PC-3 (cell line): ENCODE data around the gene SMC1B. TPM values are rescaled to one million over a fixed set of nuclear protein-coding genes. Genes with fewer than 3 reads are reported as not detected.
"Not testable (repeated sequence)": the region's sequence is repeated elsewhere in the genome, so short reads cannot be mapped to it uniquely, and the experiment has no call there.

Experiments used
- ATAC-seq: fragments of 200-7000 bp; cut with Tn5 transposase; 2 replicates; pipeline ENCODE4 v1.9.1; 2020; ENCODE audit warnings: mild to moderate bottlenecking, moderate library complexity
- BruUV-seq: library from RNA; stranded (reverse); fragments of 400-500 nt; replicated peaks from 2 replicates; lab custom pipeline; 2021; lab: Mats Ljungman, UMichigan
- CTCF ChIA-PET: fragments of 300-600 bp; sonication (Branson Sonifier 250); formaldehyde crosslinking; loops from one replicate; lab custom pipeline; 2022; ENCODE audit warnings: antibody characterized with exemption; lab: Charles Lee
- POLR2A ChIA-PET: fragments of 300-600 bp; sonication (Branson Sonifier 250); formaldehyde crosslinking; loops from one replicate; lab custom pipeline; 2022; ENCODE audit warnings: antibody characterized with exemption; ENCODE audit not compliant: unreplicated experiment; lab: Charles Lee
- DNase-seq: peaks from one replicate; pipeline ENCODE4 v3.0.0-alpha.2; 2015
- H2AFZ ChIP-seq: fragments of 300-600 bp; sonication (generic); 2 replicates; pipeline ENCODE4 v1.6.0; 2016; ENCODE audit warnings: antibody characterized with exemption, low read length
- H3F3A ChIP-seq: fragments of 300-600 bp; sonication (generic); one replicate; pipeline ENCODE4 v1.6.0; 2017; ENCODE audit warnings: antibody characterized with exemption, low read length, control low read depth, mild to moderate bottlenecking; ENCODE audit not compliant: unreplicated experiment
- H3K27ac ChIP-seq: fragments of 300-600 bp; sonication (generic); 2 replicates; pipeline ENCODE4 v1.5.1; 2016; ENCODE audit warnings: mild to moderate bottlenecking, low read length
- H3K27me3 ChIP-seq: fragments of 300-600 bp; sonication (generic); 2 replicates; pipeline ENCODE4 v1.6.1; 2016; ENCODE audit warnings: low read length, mixed read lengths
- H3K36me3 ChIP-seq: fragments of 300-600 bp; sonication (generic); 2 replicates; pipeline ENCODE4 v1.6.1; 2016; ENCODE audit warnings: low read depth, mixed run types, low read length, mixed read lengths
- H3K4me1 ChIP-seq: fragments of 300-600 bp; sonication (generic); 2 replicates; pipeline ENCODE4 v1.5.1; 2016; ENCODE audit warnings: low read length; ENCODE audit not compliant: insufficient read depth
- H3K4me2 ChIP-seq: fragments of 300-600 bp; sonication (generic); 2 replicates; pipeline ENCODE4 v1.6.0; 2016; ENCODE audit warnings: low read length
- H3K4me3 ChIP-seq: fragments of 300-600 bp; sonication (generic); 2 replicates; pipeline ENCODE4 v1.5.1; 2016; ENCODE audit warnings: mild to moderate bottlenecking, low read length, mixed read lengths
- H3K79me2 ChIP-seq: fragments of 300-600 bp; sonication (generic); 2 replicates; pipeline ENCODE4 v1.6.1; 2017; ENCODE audit warnings: low read length, mixed read lengths
- H3K9ac ChIP-seq: fragments of 300-600 bp; sonication (generic); 2 replicates; pipeline ENCODE4 v1.6.0; 2016; ENCODE audit warnings: mild to moderate bottlenecking, low read length
- H3K9me2 ChIP-seq: fragments of 300-600 bp; sonication (generic); replicated peaks from 2 replicates; pipeline ENCODE4 v1.6.1; 2016; ENCODE audit warnings: mixed run types, low read length, mixed read lengths
- H3K9me3 ChIP-seq: fragments of 300-600 bp; sonication (generic); 2 replicates; pipeline ENCODE4 v1.6.1; 2016; ENCODE audit warnings: low read length, mixed read lengths
- H4K20me1 ChIP-seq: fragments of 300-600 bp; sonication (generic); 2 replicates; pipeline ENCODE4 v1.6.1; 2016; ENCODE audit warnings: low read length, mixed read lengths
- CTCF ChIP-seq: fragments of 300-600 bp; sonication (generic); conservative IDR thresholded peaks from 2 replicates; pipeline ENCODE4 v1.5.1; 2017; ENCODE audit warnings: antibody characterized with exemption, low read depth, mild to moderate bottlenecking, low read length
- EZH2 ChIP-seq: fragments of 300-600 bp; sonication (generic); IDR thresholded peaks from one replicate; pipeline ENCODE4 v1.6.1; 2017; ENCODE audit warnings: antibody characterized with exemption, mild to moderate bottlenecking, low read length; ENCODE audit not compliant: unreplicated experiment
- EZH2phosphoT487 ChIP-seq: fragments of 300-600 bp; sonication (generic); IDR thresholded peaks from 2 replicates; pipeline ENCODE4 v1.6.1; 2018; ENCODE audit warnings: mild to moderate bottlenecking, antibody characterized with exemption, low read length, borderline replicate concordance
- intact Hi-C: fragments of 100-400 bp; cut with micrococcal nuclease; formaldehyde crosslinking; loops from 2 replicates; pipeline ENCODE4 v1.9.0; 2023
- total RNA-seq: library from RNA; depleted of rRNA; stranded (reverse); fragments of >200 nt; gene quantifications from 2 replicates; pipeline ENCODE4 v1.2.3, GENCODE V29; 2014

The SMC1B gene
- total RNA-seq, 1 experiment from 2014 or later: 0.04 TPM

GRCh38 chr22:45448431-45448830, 35.0 kb upstream of the SMC1B start:
- CTCF ChIA-PET: no interaction called here
- Histone ChIP-seq H3K27ac (no peak overlapping the region), H3K9me2 (no peaks in the 10 kb centered on the region), H3K36me3 (no peaks in the 10 kb centered on the region), H3F3A (no peaks in the 10 kb centered on the region), H3K4me1 (no peaks in the 10 kb centered on the region), H3K79me2 (no peaks in the 10 kb centered on the region), H2AFZ (no peak overlapping the region), H3K9ac (no peak overlapping the region), H4K20me1 (no peaks in the 10 kb centered on the region), H3K9me3 (no peaks in the 10 kb centered on the region), H3K4me2 (no peak overlapping the region), H3K4me3 (no peak overlapping the region), H3K27me3 (no peaks in the 10 kb centered on the region)
- TF ChIP-seq EZH2phosphoT487 (no peak), CTCF (no peak), EZH2 (no peak)
- no TSS peak for BruUV-seq
- ATAC-seq (no peak), DNase-seq (no peak)
- POLR2A ChIA-PET: no interaction called here
- intact Hi-C loops: no loop called here

GRCh38 chr22:45447596-45447995, 34.2 kb upstream of the SMC1B start:
- intact Hi-C loops, CTCF ChIA-PET, H3K9ac ChIP-seq, H3K4me1 ChIP-seq, DNase-seq, H3K9me3 ChIP-seq, H3K27me3 ChIP-seq, H3K4me2 ChIP-seq, POLR2A ChIA-PET, H4K20me1 ChIP-seq, H3F3A ChIP-seq, H3K27ac ChIP-seq, H2AFZ ChIP-seq, H3K9me2 ChIP-seq, H3K36me3 ChIP-seq, ATAC-seq, H3K79me2 ChIP-seq, H3K4me3 ChIP-seq, BruUV-seq: not testable (repeated sequence)

- Histone ChIP-seq H3K4me3 (no peak overlapping the region), H3K9ac (no peak overlapping the region), H2AFZ (no peak overlapping the region), H3K79me2 (no peaks in the 10 kb centered on the region), H3K36me3 (no peaks in the 10 kb centered on the region), H4K20me1 (no peaks in the 10 kb centered on the region), H3K27me3 (no peaks in the 10 kb centered on the region), H3K9me2 (no peaks in the 10 kb centered on the region), H3K4me1 (peaks cover 2% of the 10 kb centered on the region; the same call in 1 of the 2 replicates), H3K4me2 (no peak overlapping the region), H3F3A (no peaks in the 10 kb centered on the region), H3K9me3 (no peaks in the 10 kb centered on the region), H3K27ac (no peak overlapping the region)
- DNase-seq: no peak
- ChIA-PET CTCF (no interaction called here), POLR2A (no interaction called here)
- intact Hi-C loops: no loop called here
- no peak for ATAC-seq
- no TSS peak for BruUV-seq
- TF ChIP-seq CTCF: no peak
- TF ChIP-seq EZH2: no peak
- no peak for TF ChIP-seq EZH2phosphoT487
Observed at GRCh38 chr22:45446216-45446615, 32.8 kb upstream of the SMC1B start.
